Stimulated activated CD8-positive, alpha-beta memory T cell treated with anti-CD3 and anti-CD28 coated beads, Interleukin-15, amount 100 ng/mL, for 24 hours (primary cell): ENCODE measurements around the gene NR3C1.
"Not testable (repeated sequence)": the region's sequence is repeated elsewhere in the genome, so short reads cannot be mapped to it uniquely, and the experiment has no call there.

Experiments
- DNase-seq: peaks from one replicate; pipeline ENCODE4 v3.0.0-alpha.2; 2020; ENCODE audit warnings: low read depth

Gene NR3C1

DNA sequence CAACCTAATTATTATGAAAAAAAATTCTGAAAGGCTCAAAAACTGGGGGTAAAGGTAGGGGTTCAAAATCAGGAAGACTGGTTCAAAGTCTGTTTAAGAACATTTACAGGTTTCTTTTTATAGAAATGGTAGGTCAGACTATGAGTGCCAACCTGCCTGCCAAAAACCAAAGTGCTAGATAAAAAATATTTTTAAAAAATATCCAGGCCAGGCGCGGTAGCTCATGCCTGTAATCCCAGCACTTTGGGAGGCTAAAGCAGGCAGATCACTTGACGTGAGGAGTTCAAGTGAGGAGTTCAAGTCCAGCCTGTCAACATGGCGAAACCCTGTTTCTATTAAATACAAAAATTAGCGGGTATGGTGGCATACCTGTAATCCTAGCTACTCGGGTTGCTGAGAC lies 67.0 kb downstream of the NR3C1 start:
- no peak for DNase-seq

DNA sequence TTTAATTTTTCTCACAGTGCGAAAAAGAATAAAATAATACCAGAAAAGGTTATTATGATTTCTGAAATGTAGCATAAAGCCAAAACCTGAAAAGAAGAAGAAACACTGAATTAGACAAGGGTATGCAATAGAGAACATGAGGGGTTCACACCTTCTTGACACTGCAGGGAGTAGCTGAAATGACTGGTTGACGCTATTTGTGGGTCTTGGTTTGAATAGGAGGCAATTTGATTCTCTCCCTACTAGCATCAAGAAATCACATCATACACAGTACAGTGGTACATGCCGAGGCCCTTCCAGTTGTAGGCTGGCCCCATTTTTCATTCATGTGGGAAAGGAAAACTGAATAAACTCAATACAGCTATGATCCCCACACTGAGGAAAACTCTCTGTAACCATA lies 68.6 kb downstream of the NR3C1 start:
- DNase-seq, result no peak

DNA sequence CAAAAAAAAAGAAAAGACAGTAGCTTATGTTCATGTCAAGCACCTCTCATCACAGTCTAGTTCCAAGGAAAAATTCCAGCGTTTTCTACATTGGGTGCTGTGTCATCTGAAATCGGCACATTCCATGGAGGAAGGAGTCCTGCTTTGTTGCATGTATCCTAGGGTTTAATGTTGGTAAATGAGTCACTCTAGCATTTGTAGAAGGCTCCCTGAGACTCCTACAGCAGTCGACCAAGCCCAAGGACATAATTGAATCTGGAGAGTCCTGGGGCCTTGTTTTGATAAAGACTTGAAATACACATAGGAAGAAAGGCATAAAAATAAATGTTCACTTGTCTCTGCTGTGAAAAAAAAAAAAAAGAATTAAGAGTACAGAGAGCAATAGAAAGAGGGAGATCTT lies 69.1 kb downstream of the NR3C1 start:
- not testable (repeated sequence) for DNase-seq

DNA sequence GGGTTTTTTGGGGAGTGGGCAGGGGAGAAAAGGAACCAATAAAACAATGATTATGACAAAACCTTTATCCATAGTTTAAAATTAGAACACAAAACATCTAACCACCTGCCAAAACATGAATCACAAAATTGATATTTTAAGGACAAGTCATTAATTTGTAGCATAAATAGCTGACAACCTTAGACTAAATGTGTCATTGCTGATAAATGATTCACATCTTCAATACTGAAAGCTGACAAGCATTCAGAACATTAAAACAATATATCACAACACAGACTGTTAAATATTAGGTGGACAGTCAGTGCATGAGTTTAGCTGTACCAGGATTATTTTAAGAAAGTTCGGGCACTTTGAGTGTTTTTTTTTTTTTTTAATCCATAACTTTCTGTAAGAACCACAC lies 71.5 kb downstream of the NR3C1 start:
- no peak for DNase-seq

DNA sequence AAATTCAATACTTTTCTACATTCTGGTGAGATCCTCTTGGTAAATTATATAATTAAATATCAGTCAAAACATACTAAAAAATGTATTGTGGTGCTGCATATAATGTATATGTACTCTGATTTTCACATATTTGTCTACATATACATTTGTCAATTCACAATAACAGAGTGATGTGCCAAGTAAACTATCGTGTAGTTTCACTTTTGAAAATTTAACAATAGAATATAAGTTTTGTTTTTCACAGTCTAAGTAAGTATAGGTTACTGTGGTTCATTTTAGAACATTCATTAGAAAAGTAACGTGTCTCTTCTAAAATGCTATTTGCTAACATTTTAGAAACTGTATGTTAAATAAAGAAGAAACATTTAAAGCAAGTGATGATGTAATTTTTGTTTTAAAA lies 73.6 kb downstream of the NR3C1 start:
- no peak for DNase-seq

DNA sequence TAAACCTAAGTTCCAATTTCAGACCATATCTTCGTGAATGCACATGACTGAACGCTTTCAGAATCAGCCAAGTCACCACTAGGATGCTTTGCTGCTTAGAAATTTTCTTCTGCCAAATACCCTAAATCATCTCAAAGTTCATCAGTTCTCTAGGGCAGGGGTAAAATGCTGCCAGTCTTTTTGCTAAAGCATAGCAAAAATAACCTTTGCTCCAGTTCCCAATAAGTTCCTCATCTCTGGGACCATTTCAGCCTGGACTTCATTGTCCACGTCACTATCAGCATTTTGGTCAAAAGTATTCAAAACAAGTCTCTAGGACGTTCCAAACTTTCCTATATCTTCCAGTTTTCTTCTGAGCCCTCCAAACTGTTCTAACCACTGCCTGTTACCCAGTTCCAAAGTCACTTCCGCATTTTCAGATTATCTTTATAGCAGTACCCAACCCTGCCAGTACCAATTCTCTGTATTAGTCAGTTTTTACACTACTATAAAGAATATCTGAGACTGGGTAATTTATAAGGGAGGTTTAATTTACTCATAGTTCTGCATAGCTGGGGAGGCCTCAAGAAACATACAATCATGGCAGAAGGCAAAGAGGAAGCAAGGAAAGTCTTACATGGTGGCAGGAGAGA lies 74.8 kb downstream of the NR3C1 start:
- DNase-seq, result no peak

DNA sequence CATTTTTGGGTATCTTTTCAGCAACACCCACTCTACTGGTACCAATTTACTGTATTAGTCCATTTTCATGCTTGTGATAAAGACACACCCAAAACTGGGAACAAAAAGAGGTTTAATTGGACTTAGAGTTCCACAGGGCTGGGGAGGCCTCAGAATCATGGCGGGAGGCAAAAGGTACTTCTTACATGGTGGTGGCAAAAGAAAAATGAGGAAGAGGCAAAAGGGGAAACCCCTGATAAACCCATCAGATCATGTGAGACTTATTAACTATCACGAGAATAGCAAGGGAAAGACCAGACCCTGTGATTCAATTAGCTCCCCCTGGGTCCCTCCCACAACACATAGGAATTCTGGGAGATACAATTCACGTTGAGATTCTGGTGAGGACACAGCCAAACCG lies 78.4 kb downstream of the NR3C1 start:
- not testable (repeated sequence) for DNase-seq

DNA sequence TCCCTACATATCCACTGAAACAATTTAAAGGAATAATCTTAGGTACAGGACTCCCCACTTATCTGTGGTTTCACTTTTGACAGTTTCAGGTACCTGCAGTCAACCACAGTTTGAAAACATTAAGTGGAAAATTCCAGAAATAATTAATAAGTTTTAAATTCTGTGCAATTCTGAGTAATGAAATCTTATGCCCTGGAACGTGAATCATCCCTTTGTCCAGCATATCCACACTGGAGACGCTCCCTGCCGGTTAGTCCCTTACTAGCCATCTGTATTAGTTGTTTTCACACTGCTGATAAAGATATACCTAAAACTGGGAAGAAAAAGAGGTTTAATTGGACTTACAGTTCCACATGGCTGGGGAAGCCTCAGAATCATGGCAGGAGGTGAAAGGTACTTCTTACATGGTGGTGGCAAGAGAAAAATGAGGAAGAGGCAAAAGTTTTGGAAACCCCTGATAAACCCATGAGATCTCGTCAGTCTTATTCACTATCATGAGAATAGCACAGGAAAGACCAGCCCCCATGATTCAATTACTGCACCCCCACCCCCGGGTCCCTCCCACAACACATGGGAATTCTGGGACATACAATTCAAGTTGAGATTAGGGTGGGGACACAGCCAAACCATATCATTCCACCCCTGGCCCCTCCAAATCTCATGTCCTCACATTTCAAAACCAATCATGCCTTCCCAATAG lies 80.4 kb downstream of the NR3C1 start:
- not testable (repeated sequence) for DNase-seq

DNA sequence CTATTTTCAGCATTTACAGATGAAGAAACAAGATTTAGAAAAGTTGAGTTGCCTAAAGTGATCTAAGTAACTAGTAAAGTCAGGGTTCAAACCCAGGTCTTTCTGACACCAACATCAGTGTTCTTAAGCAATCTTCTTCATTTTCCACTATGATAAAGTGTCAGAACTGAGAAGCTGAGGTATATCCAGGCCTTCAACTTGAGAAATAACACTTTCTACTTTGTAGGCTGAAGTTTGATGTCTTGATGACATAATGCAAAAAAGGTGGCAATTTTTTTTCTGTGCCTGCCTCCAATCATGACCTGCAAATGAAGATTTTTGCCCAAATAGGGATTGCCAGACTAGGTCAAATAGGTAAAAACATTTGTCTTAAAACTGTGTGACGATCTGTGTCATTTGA lies 81.3 kb downstream of the NR3C1 start:
- DNase-seq, result no peak

DNA sequence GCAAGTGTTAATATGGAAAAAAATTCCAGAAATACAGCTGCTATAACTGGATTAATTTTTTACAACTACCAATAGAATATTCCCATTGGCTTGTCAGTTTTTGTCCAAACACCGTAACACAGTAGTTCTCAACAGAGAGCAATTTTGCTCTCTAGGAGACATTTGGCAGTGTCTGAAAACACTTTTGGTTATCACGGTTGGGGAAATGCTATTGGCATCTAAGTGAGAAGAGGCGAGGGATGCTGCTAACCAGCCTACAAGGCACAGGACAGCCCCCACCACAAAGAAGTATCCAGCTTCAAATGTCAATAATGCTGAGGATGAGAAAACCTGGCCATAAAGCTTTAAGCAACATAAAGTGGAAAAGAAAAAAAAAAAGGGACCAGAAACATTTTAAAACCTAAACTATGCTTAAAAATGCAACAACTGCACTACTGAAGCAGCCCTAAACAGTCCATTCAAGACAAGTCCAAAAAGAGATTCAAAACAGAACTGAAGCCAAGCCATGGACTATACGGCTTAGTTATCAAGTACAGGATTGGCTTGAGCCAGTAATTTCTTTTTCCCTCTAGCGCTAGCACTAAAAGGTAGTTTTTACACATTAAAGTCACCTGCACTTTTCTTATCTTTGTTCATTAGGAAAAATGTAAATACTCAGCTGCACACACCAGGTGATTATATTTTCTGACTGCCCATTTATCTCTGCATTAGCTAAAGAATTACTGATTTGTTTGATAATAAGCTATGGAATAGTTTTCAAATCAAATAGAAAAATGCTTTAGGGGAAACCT lies 83.9 kb downstream of the NR3C1 start:
- no peak for DNase-seq

DNA sequence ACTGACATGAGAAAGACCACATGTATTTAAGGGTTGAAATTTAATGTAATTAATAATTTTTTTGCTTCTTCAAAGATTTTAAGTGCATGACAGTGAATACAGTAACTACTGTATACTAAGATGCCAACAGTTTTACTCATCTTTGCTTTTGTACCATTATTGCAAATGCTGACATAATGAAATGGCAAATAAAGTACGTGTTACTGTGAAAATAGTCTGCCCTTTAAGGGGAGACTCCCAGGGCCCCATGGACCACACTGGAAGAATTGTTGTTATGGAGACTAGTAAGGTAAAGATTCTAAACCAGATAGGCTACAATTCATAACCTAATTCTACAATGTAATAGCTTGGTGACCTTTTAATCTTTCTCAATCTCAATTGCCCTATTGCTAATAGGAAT lies 84.7 kb downstream of the NR3C1 start:
- no peak for DNase-seq

DNA sequence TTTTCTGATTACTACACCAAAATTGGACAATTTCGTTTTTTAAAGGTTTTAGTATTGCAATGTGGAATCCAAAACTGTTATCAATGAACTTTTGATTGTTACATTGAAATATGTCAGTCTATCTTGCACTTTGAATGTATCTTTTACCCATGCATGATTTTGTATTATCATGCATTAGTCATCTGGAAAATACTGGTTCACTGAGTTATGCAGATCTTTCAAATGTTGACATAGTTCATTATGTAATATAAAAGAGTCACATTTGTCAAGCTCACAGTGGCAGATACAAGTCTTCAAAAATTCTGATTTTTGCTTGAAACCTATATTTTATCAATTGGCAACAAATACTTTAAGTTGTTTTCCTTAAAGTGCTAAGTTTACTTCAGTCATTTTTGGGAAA lies 85.2 kb downstream of the NR3C1 start:
- DNase-seq, result no peak

DNA sequence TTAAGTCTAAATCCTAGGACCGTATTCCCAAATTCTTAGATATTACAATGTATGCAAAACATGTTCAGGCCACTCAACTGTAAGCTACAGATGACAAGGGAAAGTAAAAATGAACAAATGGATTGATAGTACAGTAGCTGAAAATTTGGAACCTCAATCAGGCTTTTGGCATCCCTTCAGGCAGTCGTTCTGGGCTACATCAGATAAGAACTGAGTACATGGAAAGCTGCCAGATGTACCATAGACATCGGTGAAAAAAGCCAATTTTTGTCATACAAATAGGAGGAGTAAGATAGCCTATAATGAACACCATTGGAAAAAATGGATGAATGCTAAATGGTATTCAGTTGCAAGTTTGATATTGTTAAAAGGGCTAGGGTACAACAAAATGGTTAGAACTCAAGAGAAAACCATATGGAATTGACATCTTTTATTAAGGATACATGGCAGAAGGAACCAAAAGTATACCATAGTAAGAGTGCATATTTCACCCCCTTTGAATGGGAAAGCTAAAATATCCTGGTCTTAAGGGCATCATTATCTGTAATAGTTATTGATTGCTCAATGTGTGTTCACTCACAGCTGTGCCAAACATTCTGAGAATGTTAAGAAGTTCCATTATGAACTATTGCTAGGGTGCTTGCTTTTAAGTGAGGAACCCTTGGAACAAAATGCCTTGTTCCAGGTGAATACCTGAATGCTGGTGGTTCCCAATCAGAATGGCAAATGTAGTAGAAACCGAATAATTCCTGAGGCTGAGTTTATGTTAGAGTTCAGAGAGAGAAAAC lies 86.4 kb downstream of the NR3C1 start:
- DNase-seq, result no peak

DNA sequence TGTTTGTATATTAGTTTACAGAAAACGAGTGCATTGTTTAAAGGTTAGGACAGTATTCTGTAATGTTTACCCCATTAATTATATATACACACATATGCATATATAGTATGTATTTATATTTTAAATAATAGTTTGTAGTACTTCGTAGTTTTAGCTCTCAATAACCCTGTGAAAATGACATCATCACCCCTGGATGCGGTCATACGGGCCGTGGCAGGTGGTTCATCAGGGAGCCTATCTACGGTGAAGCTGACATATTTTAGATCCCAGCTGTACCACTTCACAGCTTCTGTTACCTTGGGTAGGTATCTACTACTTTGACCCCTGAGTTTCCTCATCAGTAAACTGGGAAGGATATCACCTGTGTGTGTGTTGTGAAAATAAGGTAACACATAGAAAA lies 87.1 kb downstream of the NR3C1 start:
- DNase-seq, result no peak

DNA sequence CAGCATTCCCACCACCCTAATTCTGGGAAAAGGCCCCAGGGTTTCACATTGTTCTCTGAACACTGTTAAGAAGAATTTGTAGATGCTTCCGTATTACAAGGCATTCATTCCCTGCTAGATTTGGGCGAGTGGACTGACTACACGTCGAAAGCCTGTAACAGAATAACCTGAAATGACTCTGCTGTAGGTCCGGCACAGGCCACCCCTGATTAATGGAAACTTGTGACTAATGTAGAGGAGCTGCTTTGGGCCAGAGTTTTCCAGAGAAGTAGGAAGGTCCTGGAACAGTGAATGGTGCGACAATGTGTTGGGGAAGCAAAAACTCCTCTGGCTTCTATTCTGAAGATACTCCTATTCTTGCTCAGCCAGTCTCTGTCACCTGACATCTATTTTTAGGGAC lies 87.6 kb downstream of the NR3C1 start:
- no peak for DNase-seq

DNA sequence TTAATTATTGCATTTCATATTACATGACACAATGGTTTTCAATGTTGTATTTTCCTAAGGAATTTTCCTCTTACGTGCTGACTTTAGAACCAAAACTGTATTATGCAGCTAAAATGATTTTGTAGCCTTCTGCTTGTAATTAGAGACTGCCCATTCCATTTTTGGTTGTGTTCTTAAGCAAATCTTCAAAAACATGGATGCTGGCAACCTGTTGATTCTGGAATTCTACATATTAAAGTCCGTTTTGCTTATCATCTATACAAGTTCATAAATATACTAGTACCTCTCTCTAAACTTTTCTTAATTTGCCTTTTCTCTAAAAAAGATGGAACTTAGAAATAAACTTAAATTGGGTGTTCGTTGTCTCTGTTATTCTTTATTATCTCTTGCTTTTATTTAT lies 88.3 kb downstream of the NR3C1 start:
- no peak for DNase-seq

DNA sequence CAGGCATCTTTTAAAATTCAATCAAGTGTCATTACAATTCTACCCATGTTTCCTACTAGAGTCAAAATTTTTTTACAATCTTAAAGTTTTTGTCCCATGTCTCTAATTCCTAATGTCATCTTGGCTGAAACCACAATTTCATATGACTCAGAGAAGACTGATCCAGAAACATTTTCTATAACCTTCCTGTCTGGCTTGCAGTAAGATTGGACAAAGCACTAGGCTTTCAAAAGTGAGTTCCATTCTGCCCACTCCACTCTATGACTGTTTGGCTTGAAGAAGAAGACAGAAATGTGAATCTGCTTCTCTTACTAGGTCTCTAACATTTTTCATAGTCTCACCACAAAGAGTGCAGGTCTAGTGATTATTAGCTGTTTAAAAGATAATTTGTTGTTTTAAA lies 88.8 kb downstream of the NR3C1 start:
- no peak for DNase-seq

DNA sequence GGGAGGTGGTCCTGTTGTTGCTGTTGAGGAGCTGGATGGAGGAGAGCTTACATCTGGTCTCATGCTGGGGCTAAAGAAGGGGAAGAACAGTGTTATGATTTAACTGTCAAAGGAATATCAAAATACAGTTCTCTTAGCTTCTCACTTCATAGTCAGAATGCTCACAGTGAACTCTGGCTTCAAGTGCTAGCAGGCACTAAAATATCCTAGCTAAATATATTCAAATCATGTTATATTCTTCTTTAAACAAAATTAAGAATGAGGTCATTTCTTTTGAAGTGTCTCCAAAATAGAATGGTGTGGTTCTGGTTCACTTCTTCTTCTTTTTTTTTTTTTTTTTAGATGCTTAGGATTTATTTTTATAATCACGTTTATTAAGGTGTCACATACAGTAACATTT lies 89.4 kb downstream of the NR3C1 start:
- no peak for DNase-seq

DNA sequence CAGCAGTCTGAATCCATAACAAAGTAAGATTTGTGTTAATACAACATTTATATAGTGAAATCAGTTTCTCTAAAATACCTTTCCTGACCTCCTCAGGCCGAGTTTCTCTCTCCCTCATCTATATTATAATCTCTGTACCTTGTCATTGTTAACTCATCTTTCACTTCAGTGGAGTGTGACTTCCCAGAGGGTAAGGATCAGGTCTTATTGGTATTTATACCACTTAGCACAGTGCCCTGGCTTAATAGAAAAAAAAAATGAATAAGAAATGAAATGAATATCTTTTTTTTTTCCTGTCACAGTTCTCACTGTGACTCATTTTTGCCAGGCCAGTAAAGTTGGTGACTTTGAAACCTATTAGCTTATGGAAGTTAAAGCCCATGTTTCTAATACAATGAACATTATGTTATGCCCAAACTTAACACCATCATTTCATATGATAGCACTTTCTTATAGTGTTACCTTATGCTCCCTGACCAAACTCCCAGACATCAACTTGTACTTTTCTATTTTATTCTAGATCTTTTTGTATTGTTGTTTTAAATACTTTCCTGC lies 90.1 kb downstream of the NR3C1 start:
- no peak for DNase-seq

DNA sequence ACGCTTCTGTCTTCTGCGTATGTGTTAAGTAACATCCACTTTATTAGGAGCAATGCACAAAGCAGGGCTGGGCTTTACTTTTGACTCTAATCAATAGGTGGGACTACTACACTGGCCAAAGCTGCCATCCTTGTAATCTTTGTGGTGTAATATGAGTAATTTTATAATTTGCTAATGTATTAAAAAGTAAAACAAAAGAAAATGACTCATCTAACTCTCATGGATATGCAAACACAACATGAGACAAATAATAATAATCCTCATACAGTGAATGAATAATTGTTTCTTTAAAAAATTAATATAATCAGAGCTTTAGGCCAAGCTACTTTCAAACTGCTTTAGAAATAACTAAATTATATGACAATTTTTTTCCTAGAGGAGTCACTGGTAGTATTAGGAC lies 90.7 kb downstream of the NR3C1 start:
- DNase-seq, result no peak

DNA sequence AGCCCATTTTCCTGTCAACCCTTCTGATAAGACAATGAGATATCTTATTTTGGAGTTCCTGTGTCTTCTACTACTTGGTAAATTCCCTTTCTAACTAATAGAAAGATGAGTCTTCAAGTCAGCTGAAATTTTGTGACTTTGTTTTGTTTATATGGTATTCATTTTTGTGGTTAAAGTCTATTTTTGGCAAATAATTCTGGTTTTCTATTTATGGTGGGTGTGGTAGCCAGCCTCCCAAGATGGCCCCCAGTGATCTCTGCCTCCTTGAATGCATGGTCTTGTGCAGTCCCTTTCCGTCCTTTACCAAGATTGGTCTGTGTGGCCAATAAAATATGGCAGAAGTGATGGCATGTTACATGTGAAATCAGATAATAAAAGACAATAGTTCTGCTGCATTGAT lies 91.5 kb downstream of the NR3C1 start:
- no peak for DNase-seq

DNA sequence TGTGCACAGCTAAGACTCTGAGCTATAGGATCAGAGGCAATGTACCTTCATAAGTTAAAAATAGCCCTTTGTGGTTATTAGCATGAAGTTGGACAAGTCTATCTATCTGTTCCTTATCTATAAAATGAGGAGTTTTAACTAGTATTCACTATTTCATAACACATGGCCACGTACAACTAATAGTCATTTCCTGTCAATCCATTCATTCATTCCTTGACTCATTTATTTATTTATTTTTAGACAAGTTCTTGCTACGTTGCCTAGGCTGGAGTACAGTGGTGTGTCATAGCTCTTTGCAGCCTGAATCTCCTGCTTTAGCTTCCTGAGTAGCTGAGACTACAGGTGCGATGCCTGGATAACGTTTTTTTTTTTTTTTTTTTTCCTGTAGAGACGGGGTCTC lies 92.1 kb downstream of the NR3C1 start:
- DNase-seq, result no peak
